HepG2 (cell line): ENCODE measurements around the gene PRKCB.

ENCODE experiments used
- ELK4 ChIP-seq: sonication (generic); formaldehyde crosslinking; IDR thresholded peaks from 2 replicates; pipeline ENCODE4 v1.9.0; 2021; ENCODE audit warnings: missing genetic modification reagents, borderline replicate concordance
- ZNF121 ChIP-seq: sonication (generic); formaldehyde crosslinking; IDR thresholded peaks from 2 replicates; pipeline ENCODE4 v1.5.0; 2020; ENCODE audit warnings: mild to moderate bottlenecking, missing genetic modification reagents
- ZNF484 ChIP-seq: sonication (generic); formaldehyde crosslinking; IDR thresholded peaks from 2 replicates; pipeline ENCODE4 v1.5.1; 2020; ENCODE audit warnings: mild to moderate bottlenecking, low read depth, missing genetic modification reagents, borderline replicate concordance

DNA sequence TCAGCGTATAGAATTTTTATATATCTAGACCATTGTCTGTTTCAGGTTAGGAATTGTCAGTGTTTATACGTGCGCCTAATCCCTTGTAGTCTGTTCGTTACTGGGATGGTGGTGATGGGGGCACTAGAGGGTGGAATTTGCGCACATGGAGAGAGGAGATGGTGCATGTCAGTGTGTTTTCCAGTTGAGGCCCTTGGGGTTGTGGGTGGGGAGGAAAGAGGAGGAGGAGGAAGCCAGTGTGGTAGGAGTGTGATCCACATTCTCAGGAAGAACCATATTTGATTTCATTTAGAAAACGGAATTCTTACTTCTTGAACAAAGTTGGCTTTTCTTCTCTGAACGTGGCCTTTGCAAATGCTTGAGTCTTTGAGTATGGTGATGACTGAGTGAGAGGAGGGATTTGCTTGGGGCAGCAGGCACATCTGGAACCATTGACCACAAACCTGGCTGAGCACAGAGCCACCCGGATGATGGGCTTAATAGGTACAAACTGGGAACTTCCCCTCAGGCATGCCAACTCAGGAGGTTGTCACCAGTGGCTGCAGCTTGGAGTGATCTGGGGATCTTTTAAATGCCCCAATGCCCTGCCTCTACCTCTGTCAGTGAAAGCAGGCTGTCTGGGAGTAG lies 98.9 kb downstream of the PRKCB start:
- TF ChIP-seq ZNF121 (CRISPR knock-in tag) (no peak), ELK4 (CRISPR knock-in tag) (no peak), ZNF484 (CRISPR knock-in tag) (no peak)
